Kidney glomerular epithelial cell (primary cell): ENCODE data around the gene NUP50.

Source experiments
- DNase-seq: peaks from one replicate; lab custom pipeline; 2025; lab: John Stamatoyannopoulos, UW

Gene NUP50

DNA sequence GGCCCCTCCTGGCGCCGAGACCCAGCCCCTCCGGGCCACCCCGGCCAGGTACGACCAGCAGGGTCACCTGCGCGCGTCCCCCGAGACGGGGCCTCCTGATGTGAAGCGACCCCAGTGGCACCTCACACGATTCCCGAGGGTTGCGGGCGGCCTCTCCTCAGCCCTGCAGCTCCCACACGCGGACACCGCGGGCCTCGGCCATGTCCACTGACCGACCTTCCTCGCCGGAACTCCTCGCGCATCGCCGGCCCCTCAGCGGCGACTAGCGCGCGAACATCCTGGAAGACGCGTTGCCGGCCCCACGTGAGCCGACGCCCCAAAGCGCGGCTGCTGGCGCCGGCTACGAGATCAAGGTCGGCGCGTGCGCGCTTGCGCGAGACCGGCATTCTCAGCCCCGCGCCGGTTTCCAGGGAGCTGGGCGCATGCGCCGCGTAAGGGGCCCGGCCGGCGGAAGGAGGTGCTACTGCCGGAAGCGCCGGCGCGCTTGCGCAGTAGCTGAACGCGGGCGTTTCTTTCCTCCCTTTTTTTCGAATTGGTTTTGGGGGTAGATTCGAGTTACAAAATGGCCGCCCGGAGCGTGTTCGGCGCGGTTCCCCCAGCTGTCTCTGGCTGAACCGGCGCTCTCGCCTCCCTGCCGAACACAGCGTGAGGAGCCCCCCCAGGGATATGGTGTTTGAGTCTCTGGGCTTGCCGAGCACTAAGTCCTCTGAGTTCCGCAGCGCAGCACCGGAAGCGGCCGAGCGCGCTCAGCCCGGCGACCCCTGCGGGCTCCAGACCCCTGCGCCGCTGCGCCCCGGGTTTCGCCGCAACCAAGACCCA is at the start of gene NUP50:
Gene NUP50, plus strand, starts transcription at position 475 of the 819 bp plus-strand sequence. CDS start 4,253 bp downstream, outside the sequence.
- DNase-seq, result peak; percentile 85

DNA sequence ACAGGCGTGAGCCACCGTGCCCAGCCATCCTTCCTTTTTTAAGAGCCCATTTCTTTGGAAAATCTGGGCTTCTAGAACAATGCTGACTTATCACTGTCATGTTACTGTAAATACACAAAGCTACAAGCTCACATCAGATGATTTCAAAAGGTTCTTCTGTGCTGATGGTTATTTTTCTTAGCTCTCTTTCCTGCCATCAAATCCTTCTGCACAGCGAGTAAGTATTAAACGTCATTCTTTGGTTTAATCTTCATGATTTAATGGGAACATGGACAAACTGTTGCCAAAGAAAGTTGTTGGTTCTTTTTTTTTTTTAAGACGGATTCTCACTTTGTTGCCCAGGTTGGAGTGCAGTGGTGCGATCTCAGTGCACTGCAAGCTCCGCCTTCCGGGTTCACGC is 43.3 kb upstream of the NUP50 start:
- no peak for DNase-seq

DNA sequence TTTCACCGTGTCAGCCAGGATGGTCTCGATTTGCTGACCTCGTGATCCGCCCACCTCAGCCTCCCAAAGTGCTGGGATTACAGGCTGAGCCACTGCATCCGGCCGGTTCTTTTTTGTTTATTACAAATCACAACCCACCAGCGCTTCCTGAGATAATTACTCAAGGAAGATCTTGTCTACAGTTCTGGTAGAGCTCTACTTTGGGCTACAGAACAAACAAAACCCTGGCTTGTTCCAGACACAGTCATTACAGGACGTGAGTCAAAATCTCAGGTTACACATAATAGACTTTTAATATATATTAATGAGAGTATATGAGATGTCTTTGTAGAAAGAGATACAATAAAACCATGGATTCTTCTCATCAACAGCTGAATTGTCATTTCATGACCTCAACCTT is 42.8 kb upstream of the NUP50 start:
- no peak for DNase-seq

GRCh38 chr22:45124176-45124847 is 39.4 kb upstream of the NUP50 start:
- DNase-seq, result no peak

DNA sequence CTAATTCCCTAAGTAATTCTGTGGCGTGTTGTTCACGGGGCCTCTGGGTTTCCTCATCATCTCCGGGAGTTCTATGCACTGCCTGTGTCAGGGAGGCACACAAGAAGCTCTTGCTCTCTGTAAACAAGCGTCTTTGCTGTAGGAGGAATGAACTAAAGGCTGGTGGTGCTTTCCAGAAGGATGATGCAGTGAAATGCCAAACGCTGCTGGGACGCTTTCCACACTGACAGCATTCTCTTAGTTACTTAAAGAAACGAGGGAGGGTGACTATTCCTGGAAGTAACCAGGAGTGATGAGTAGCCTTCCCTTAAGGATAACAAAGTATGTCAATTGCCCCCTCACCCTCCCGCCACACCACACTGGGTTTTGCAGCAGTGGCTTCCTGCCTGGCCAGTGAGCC is 38.5 kb upstream of the NUP50 start:
- no peak for DNase-seq

DNA sequence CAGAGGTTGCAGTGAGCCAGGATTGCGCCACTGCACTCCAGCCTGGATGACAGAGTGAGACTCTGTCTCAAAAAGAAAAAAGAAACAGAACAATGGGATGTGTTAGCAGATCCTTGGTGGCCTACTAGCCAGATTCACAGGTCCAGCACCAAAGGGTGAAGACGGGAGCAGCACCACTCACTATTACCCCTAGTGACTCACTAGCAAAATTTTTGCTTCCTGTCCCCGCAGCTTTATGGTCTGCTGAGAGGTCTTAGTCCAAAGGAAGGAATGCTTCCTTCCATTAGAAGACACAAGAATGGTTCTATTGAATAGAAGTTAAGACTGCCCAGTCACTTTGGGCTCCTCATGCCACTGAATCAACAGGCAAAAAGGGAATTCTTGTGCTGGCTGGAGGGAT is 35.9 kb upstream of the NUP50 start:
- DNase-seq, result no peak

DNA sequence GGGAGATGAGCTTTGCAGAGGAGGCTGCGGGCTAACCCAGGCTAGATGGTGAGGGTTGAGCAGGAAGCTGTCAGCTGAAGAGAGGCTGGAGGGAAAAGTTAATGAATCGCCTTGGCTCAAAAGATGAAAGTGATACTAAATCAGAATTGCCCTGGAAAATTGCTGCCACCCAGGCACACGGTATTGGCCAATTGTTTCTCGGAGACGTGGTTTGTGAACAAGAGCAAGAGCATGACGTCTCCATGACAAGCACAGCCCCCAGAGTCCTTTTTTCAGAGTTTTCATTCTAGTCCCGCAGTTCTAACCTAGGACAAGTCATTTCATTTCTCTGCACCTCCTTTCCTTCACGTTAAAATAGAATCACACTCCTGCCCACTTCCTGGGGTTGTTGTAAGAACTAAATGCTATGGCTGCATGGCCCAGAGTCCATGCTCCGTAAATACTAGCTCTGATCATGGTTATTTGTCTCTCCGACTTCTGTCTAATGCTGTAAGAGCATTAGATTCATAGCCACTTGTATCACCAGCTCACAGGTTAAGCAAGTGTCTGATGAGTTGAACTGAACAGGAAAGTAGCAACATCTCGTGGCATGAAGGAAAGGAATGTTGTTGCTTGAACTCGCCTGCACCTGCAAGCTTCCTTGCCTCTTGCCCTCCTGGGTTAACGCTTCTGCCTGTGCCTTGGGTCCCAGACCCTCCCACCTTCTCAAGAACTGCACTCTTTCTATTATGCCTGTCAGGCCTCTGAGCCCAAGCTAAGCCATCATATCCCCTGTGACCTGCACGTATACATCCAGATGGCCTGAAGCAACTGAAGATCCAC is 33.8 kb upstream of the NUP50 start:
- no peak for DNase-seq

DNA sequence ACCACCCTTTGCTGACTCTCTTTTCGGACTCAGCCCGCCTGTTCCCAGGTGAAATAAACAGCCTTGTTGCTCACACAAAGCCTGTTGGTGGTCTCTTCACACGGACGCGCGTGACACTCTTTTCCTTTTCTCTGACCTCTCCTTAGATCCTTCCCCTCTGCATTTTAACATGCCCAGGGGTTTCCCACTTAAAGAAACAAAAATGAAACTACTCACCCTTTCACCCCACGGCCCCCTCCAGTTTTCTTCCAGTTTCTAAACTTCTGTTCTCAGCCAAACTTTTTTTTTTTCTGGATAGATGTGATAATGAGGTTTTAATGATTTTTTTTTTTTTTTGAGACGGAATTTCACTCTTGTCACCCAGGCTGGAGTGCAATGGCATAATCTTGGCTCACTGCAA is 32.8 kb upstream of the NUP50 start:
- no peak for DNase-seq

GRCh38 chr22:45131749-45132148 is 32.0 kb upstream of the NUP50 start:
- DNase-seq, result no peak

DNA sequence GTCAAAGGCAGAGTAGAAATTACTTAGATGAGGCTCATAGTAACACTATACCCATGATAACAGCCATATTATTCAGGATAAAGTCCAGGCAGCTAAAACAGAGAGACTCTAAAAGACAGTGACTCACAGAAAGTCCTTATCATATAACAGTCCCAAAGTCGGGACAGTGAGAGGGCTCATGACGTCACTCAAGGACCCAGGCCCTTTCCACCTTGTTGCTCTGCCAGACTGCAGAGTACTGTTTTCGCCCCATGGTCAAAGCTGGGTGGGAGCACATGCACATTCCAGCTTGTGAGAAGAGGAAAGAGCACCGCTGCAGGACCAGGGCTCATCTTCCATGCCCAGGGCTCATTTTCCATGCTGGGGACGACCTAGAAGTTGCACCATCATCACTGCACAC is 29.4 kb upstream of the NUP50 start:
- no peak for DNase-seq

DNA sequence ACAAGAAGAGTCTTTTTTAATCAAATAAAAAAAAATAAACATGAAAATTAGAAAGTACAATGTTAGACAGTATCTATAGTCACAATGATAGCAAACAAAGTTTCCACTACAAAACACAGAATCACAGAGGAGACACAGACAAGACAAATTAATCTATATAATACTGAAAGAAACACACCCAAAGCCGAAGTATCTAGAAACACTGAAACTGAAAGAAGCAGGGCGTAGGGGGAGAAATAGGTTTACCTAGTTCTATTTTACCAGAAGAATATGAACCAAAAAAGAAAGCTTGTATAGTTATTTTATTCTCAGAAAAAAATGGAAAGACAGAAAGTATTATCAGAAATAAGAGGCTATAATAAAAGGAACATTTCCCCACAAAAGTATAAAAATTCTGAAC is 27.1 kb upstream of the NUP50 start:
- no peak for DNase-seq

DNA sequence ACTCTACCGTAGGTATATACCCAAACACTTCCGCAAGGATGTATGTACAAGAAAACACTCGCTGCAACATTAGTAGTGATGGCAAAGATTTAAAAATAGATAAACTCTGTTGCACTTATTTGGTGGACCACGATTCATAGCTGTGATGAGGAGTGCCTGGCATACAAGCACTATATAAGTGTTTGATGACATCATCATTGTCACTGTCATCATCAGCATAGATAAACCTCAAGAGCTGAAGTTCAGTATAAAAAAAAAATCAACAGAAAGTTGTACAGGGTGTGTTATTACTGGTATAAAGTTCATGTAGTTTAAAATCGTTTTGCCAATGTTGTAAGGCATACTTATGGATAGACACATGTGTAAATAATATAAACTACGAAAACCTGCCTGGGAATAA is 24.0 kb upstream of the NUP50 start:
- no peak for DNase-seq

DNA sequence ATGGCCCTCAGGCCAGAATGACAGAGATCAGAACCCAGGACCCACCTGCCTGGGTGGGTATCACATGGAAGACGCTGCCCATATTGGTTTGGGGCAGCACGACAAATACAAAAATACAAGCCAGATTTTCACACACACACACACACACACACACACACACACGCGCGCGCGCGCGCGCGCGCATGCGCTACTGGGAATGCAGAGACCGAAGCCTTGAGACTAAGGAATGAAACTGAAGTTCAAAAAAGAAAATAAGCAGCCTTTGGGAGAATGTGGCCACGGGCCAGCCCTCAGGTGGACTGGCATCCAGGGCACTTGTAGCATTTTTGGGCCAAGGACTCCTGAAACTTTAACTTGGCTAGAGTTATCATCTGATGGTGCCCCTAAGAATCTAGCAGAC is 21.3 kb upstream of the NUP50 start:
- DNase-seq, result no peak

GRCh38 chr22:45144916-45145315 is 18.8 kb upstream of the NUP50 start:
- no peak for DNase-seq

DNA sequence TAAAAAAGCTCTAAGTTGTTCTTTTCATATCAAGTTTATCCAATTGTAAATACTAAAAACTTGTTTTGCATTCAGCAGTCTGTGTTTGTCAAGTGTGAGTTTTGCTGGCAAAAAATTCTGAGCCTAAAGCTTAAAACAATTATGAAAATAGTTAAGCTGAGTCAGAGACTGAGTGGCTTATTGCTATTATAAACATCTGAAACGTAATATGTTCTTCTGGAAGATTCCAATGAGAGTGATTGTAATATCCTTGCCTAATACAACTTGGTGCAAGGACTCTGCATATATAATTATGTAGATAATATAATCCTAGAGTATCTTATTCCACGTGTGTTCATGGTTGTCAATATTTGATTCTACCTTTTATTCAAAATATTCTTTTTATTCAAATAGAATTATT is 14.1 kb upstream of the NUP50 start:
- DNase-seq, result no peak

- no peak for DNase-seq
Measured at GRCh38 chr22:45150139-45150538, 13.6 kb upstream of the NUP50 start.

- DNase-seq, result no peak
Measured at GRCh38 chr22:45151503-45151902, 12.2 kb upstream of the NUP50 start.

DNA sequence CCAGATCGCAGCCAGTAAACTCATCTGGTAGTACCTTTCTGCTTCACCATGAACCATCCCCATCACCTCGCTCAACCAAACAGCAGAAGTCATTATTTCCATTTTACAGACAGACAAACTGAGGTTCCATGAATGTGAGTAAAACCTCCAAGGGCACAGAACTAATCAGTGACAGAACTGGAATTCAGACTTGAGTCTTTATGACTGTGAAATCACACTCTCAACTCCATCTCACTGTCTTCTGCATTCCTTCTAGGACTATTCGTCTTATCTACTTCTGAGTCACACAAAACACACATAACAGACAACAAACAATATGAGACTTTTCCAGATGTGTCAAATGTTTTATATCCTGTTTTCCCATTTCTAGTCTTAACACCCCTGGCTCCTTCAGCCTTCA is 9.3 kb upstream of the NUP50 start:
- no peak for DNase-seq

GRCh38 chr22:45155050-45155840 is 8.5 kb upstream of the NUP50 start:
- no peak for DNase-seq

- no peak for DNase-seq
Measured at GRCh38 chr22:45157907-45158306, 5.8 kb upstream of the NUP50 start.

- no peak for DNase-seq
Measured at GRCh38 chr22:45159652-45160462, 3.9 kb upstream of the NUP50 start.
